Trophoblast cell (in vitro differentiated cells and primary cell): ENCODE data around the gene WIZ.

Experiments
- DNase-seq, 2 donors: peaks; one replicate each; pipeline ENCODE4 v3.0.0-alpha.2; 2016
- H2AFZ ChIP-seq: 2 replicates; pipeline ENCODE4 v1.6.1; 2013; ENCODE audit warnings: low read length, moderate library complexity, mild to moderate bottlenecking; ENCODE audit not compliant: insufficient read depth, poor library complexity
- H2AK5ac ChIP-seq: 2 replicates; pipeline ENCODE4 v1.6.1; 2013; ENCODE audit warnings: mild to moderate bottlenecking, low read length
- H2BK120ac ChIP-seq: 2 replicates; pipeline ENCODE4 v1.6.1; 2013; ENCODE audit warnings: low read length, mild to moderate bottlenecking, moderate library complexity; ENCODE audit not compliant: insufficient read depth, poor library complexity
- H2BK12ac ChIP-seq: 2 replicates; pipeline ENCODE4 v1.6.1; 2013; ENCODE audit warnings: mild to moderate bottlenecking, low read length, moderate library complexity
- H2BK5ac ChIP-seq: 2 replicates; pipeline ENCODE4 v1.6.1; 2013; ENCODE audit warnings: low read length, low read depth, moderate library complexity, mild to moderate bottlenecking; ENCODE audit not compliant: poor library complexity
- H3K14ac ChIP-seq: 2 replicates; pipeline ENCODE4 v1.6.1; 2013; ENCODE audit warnings: mild to moderate bottlenecking, low read length
- H3K18ac ChIP-seq: 2 replicates; pipeline ENCODE4 v1.6.1; 2013; ENCODE audit warnings: mild to moderate bottlenecking, low read length
- H3K23ac ChIP-seq: 2 replicates; pipeline ENCODE4 v1.6.1; 2013; ENCODE audit warnings: low read length
- H3K27ac ChIP-seq: 2 replicates; pipeline ENCODE4 v1.5.1; 2013; ENCODE audit warnings: low read depth, mild to moderate bottlenecking, inconsistent platforms, low read length, moderate library complexity
- H3K27me3 ChIP-seq: 2 replicates; pipeline ENCODE4 v1.6.1; 2013; ENCODE audit warnings: inconsistent platforms, mild to moderate bottlenecking, low read length, moderate library complexity; ENCODE audit not compliant: insufficient read depth
- H3K36me3 ChIP-seq, 2 experiments: 1 replicate in 1 of 2; 2 replicates in 1 of 2; pipeline ENCODE4 v1.6.1; 2013; ENCODE audit warnings: low read length in 2 of 2, mild to moderate bottlenecking in 2 of 2, moderate library complexity in 1 of 2; ENCODE audit not compliant: insufficient read depth in 2 of 2, control insufficient read depth in 1 of 2
- H3K4ac ChIP-seq: 2 replicates; pipeline ENCODE4 v1.6.1; 2013; ENCODE audit warnings: low read depth, mild to moderate bottlenecking, low read length, moderate library complexity
- H3K4me1 ChIP-seq, 2 experiments: 1 replicate in 1 of 2; 2 replicates in 1 of 2; pipeline ENCODE4 v1.6.1; 2013; ENCODE audit warnings: low read length in 2 of 2, mild to moderate bottlenecking in 2 of 2, moderate library complexity in 1 of 2; ENCODE audit not compliant: insufficient read depth in 2 of 2, control insufficient read depth in 1 of 2
- H3K4me2 ChIP-seq: 2 replicates; pipeline ENCODE4 v1.6.1; 2013; ENCODE audit warnings: inconsistent platforms, mild to moderate bottlenecking, low read length, moderate library complexity
- H3K4me3 ChIP-seq: 2 replicates; pipeline ENCODE4 v1.5.1; 2013; ENCODE audit warnings: mild to moderate bottlenecking, low read depth, low read length, inconsistent platforms
- H3K79me1 ChIP-seq: one replicate; pipeline ENCODE4 v1.6.1; 2013; ENCODE audit warnings: low read length
- H3K79me2 ChIP-seq: 2 replicates; pipeline ENCODE4 v1.6.1; 2013; ENCODE audit warnings: low read length, mild to moderate bottlenecking; ENCODE audit not compliant: control insufficient read depth, insufficient read depth, poor library complexity
- H3K9ac ChIP-seq: 2 replicates; pipeline ENCODE4 v1.6.1; 2013; ENCODE audit warnings: mild to moderate bottlenecking, low read length
- H3K9me3 ChIP-seq: 2 replicates; pipeline ENCODE4 v1.6.1; 2013; ENCODE audit warnings: low read depth, mild to moderate bottlenecking, control low read depth, inconsistent platforms, low read length; ENCODE audit not compliant: insufficient read depth
- H4K12ac ChIP-seq: 2 replicates; pipeline ENCODE4 v1.6.1; 2013; ENCODE audit warnings: low read depth, mild to moderate bottlenecking, low read length, moderate library complexity
- H4K8ac ChIP-seq: 2 replicates; pipeline ENCODE4 v1.6.1; 2013; ENCODE audit warnings: low read depth, mild to moderate bottlenecking, low read length, moderate library complexity
- H4K91ac ChIP-seq: one replicate; pipeline ENCODE4 v1.6.1; 2013; ENCODE audit warnings: low read depth, mild to moderate bottlenecking, low read length, moderate library complexity
- WGBS: extraction: QIAGEN DNeasy Blood & Tissue Kit; methylation state at CpG from one replicate; pipeline ENCODE4 v1.1.7; 2013; ENCODE audit warnings: missing lambda C conversion rate; ENCODE audit not compliant: insufficient read length, insufficient coverage; ENCODE audit errors: extremely low coverage; 5-methylcytosine and 5-hydroxymethylcytosine counted together

Gene WIZ

GRCh38 chr19:15436826-15437110 is 13.0 kb downstream of the WIZ start:
- Histone ChIP-seq H3K4me3 (no peak overlapping the region), H3K79me1 (peaks cover 9% of the 10 kb centered on the region), H3K18ac (no peak overlapping the region), H2BK5ac (no peak overlapping the region), H3K9ac (no peak overlapping the region), H2BK120ac (no peak overlapping the region), H4K8ac (no peak overlapping the region), H2BK12ac (no peak overlapping the region), H3K27me3 (no peaks in the 10 kb centered on the region), H4K12ac (no peak overlapping the region), H3K27ac (no peak overlapping the region), H3K4me2 (no peak overlapping the region), H4K91ac (no peak overlapping the region), H3K23ac (no peak overlapping the region), H3K14ac (no peak overlapping the region), H3K4ac (no peak overlapping the region), H3K9me3 (peaks cover 2% of the 10 kb centered on the region), H3K79me2 (peaks cover 7% of the 10 kb centered on the region), H2AFZ (no peak overlapping the region), H2AK5ac (no peak overlapping the region), H3K4me1 (peaks cover 4 to 5% of the 10 kb centered on the region in 2 experiments), H3K36me3 (no peaks in the 10 kb centered on the region)
- no peak for DNase-seq
- WGBS: no CpG with 5 or more reads among the region's 15 CpGs

GRCh38 chr19:15436012-15436825 is 13.5 kb downstream of the WIZ start:
- H3K79me1 ChIP-seq: peaks cover 9% of the 10 kb centered on the region
- H3K23ac ChIP-seq: no peak overlapping the region
- H2BK12ac ChIP-seq: no peak overlapping the region
- WGBS: no CpG with 5 or more reads among the region's 10 CpGs
- H4K8ac ChIP-seq: no peak overlapping the region
- no peak overlapping the region for H4K12ac ChIP-seq
- no peak for DNase-seq
- no peak overlapping the region for H3K27ac ChIP-seq
- H3K4me2 ChIP-seq: no peak overlapping the region
- H3K9ac ChIP-seq: no peak overlapping the region
- no peak overlapping the region for H2BK5ac ChIP-seq
- H2AFZ ChIP-seq: no peak overlapping the region
- no peak overlapping the region for H3K4me3 ChIP-seq
- no peak overlapping the region for H3K4ac ChIP-seq
- H3K4me1 ChIP-seq: peaks cover 10% of the 10 kb centered on the region in 2 experiments
- no peak overlapping the region for H2BK120ac ChIP-seq
- H3K36me3 ChIP-seq: no peaks in the 10 kb centered on the region
- H3K27me3 ChIP-seq: no peaks in the 10 kb centered on the region
- no peak overlapping the region for H4K91ac ChIP-seq
- no peak overlapping the region for H3K14ac ChIP-seq
- peaks cover 12% of the 10 kb centered on the region for H3K79me2 ChIP-seq
- peaks cover 2% of the 10 kb centered on the region for H3K9me3 ChIP-seq
- no peak overlapping the region for H3K18ac ChIP-seq
- no peak overlapping the region for H2AK5ac ChIP-seq

DNA sequence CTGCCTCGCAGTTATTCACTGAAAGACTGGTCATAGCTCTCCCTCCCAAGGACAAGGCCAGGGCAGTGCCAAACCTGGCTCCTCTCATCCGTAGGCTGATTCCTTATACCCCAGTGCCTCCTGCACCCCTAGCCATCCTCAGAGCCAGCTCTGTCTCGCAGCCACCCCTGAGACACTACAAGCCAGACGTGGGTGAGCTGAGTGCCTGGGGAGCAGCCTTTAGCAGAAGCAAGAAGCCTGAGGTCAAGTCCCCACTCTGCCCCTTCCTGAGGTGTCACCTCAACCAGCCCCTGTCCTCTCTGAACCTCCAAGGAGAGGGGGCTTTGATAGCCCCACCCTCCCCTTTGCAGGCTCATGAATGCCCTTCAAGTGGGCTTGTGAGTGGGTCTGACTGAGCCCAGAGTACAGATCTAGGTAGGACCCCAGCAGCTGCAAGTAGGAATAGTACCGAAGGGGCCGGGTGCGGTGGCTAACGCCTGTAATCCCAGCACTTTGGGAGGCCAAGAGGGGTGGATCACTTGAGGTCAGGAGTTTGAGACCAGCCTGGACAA is 16.2 kb downstream of the WIZ start:
- WGBS: no CpG with 5 or more reads among the region's 8 CpGs
- H2BK12ac ChIP-seq: peak overlapping the region; percentile 11
- peak overlapping the region; percentile 20 for H3K14ac ChIP-seq
- no peak overlapping the region for H3K4me3 ChIP-seq
- no peaks in the 10 kb centered on the region for H3K27me3 ChIP-seq
- H3K9ac ChIP-seq: peak overlapping the region; percentile 11
- peaks cover 12 to 14% of the 10 kb centered on the region in 2 experiments for H3K4me1 ChIP-seq
- peaks cover 9% of the 10 kb centered on the region for H3K79me1 ChIP-seq
- peak overlapping the region; percentile 94 for H2AFZ ChIP-seq
- H4K8ac ChIP-seq: peak overlapping the region; percentile 83
- peak overlapping the region; percentile 85 for H3K4me2 ChIP-seq
- peak overlapping the region; percentile 70 for H4K12ac ChIP-seq
- H2BK5ac ChIP-seq: no peak overlapping the region
- peak overlapping the region; percentile 2 for H4K91ac ChIP-seq
- peaks cover 19% of the 10 kb centered on the region for H3K79me2 ChIP-seq
- no peak overlapping the region for H2BK120ac ChIP-seq
- no peak overlapping the region for H3K18ac ChIP-seq
- peaks cover 2% of the 10 kb centered on the region for H3K9me3 ChIP-seq
- H3K23ac ChIP-seq: no peak overlapping the region
- H2AK5ac ChIP-seq: no peak overlapping the region
- H3K27ac ChIP-seq: no peak overlapping the region
- DNase-seq: no peak
- H3K36me3 ChIP-seq: peaks cover 7 to 18% of the 10 kb centered on the region in 2 experiments
- H3K4ac ChIP-seq: no peak overlapping the region

- Histone ChIP-seq H2BK5ac (no peak overlapping the region), H3K9me3 (peaks cover 2% of the 10 kb centered on the region), H3K14ac (peak overlapping the region; percentile 87), H2AK5ac (no peak overlapping the region), H4K91ac (peak overlapping the region; percentile 67), H3K27me3 (no peaks in the 10 kb centered on the region), H2BK120ac (peak overlapping the region; percentile 25), H2AFZ (peak overlapping the region; percentile 94), H3K9ac (peak overlapping the region; percentile 28), H3K4ac (peak overlapping the region; percentile 78), H4K8ac (peak overlapping the region; percentile 92), H2BK12ac (peak overlapping the region; percentile 11), H3K23ac (no peak overlapping the region), H3K4me2 (peak overlapping the region; percentile 85), H3K18ac (peak overlapping the region; percentile 76), H3K79me1 (peaks cover 9% of the 10 kb centered on the region), H3K4me1 (peaks cover 12 to 14% of the 10 kb centered on the region in 2 experiments), H4K12ac (peak overlapping the region; percentile 97), H3K27ac (peak overlapping the region; percentile 40), H3K79me2 (peaks cover 19% of the 10 kb centered on the region), H3K36me3 (peaks cover 13 to 24% of the 10 kb centered on the region in 2 experiments), H3K4me3 (peak overlapping the region; percentile 82)
- no CpG with 5 or more reads among the region's 75 CpGs for WGBS
- peak; percentile 92 to 97 for DNase-seq
These were observed 16.9 kb downstream of the WIZ start for GRCh38 chr19:15432629-15433518.
